Measurements from ENCODE around the gene A2M.

The A2M gene

DNA sequence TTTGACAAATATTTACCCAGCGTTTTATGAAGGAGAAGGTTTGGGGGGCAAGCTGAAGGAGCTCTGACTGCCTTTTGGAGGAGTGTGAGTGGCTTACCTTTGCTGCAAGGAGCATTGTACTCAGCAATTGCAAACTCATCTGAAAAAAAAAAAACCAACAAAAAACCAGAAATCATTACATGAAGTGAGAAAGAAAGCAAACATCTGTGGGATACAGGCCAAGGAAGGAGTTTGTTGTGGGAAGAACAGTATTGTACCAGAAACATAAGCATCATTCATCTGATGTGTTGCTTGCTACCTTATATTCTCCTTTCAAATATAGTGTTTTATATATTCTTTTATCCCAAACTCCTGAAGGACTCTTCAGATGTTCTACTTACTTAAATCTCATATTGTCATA, 47.6 kb downstream of the A2M start:
- H3K27me3 ChIP-seq (ENCODE audit: control insufficient read depth, insufficient read depth, low read length): no peaks in the 10 kb centered on the region
- H3K4me1 ChIP-seq (ENCODE audit: control insufficient read depth, insufficient read depth, low read length): peaks cover 12% of the 10 kb centered on the region
- H3K27ac ChIP-seq (ENCODE audit: low read depth, low read length): no peak overlapping the region
- no peak overlapping the region for H3K4me3 ChIP-seq (ENCODE audit: low read depth, low read length)
- H3K36me3 ChIP-seq (ENCODE audit: control insufficient read depth, insufficient read depth, low read length): no peaks in the 10 kb centered on the region
- H3K9me3 ChIP-seq (ENCODE audit: control insufficient read depth, insufficient read depth, low read depth, low read length): no peaks in the 10 kb centered on the region
- no peak overlapping the region for H3K9ac ChIP-seq (ENCODE audit: low read length)

DNA sequence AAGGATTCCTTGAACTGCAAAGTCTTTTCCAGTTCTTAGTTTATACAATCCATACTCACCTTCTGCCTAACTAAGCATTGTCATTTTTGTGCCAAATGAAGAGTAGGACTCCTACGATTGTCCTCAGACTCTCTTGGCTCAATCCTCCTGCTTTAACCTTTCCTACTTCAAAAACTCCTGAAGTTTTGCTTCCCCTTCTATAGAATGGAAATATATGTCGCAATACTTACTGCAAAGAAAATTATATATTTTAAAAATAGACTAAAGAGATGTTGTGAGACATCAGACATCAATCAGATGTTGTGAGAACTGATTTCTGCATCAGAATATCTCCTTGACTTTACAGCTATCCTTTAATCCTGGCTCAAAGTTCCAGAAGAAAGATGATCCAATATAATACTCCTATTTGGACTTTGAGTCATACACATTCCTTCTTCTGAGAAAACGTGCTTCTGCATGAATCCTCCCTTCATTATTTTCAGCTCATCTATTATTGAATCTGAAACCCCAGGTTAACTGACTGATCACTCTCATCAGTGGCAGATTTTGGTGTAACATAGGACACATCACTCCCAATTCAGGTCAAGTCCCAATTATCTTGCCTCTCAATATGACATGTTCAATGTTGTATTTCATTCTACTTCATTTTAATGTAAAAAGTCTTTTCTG, 48.8 kb downstream of the A2M start:
- Histone ChIP-seq H3K9ac (ENCODE audit: low read length) (no peak overlapping the region), H3K36me3 (ENCODE audit: control insufficient read depth, insufficient read depth, low read length) (no peaks in the 10 kb centered on the region), H3K27me3 (ENCODE audit: control insufficient read depth, insufficient read depth, low read length) (no peaks in the 10 kb centered on the region), H3K4me3 (ENCODE audit: low read depth, low read length) (no peak overlapping the region), H3K9me3 (ENCODE audit: control insufficient read depth, insufficient read depth, low read depth, low read length) (no peaks in the 10 kb centered on the region), H3K4me1 (ENCODE audit: control insufficient read depth, insufficient read depth, low read length) (peaks cover 12% of the 10 kb centered on the region), H3K27ac (ENCODE audit: low read depth, low read length) (no peak overlapping the region)

GRCh38 chr12:9066183-9066623, 49.5 kb downstream of the A2M start:
- H3K4me3 ChIP-seq (ENCODE audit: low read depth, low read length): no peak overlapping the region
- no peaks in the 10 kb centered on the region for H3K9me3 ChIP-seq (ENCODE audit: control insufficient read depth, insufficient read depth, low read depth, low read length)
- peaks cover 12% of the 10 kb centered on the region for H3K4me1 ChIP-seq (ENCODE audit: control insufficient read depth, insufficient read depth, low read length)
- no peak overlapping the region for H3K9ac ChIP-seq (ENCODE audit: low read length)
- no peaks in the 10 kb centered on the region for H3K27me3 ChIP-seq (ENCODE audit: control insufficient read depth, insufficient read depth, low read length)
- no peaks in the 10 kb centered on the region for H3K36me3 ChIP-seq (ENCODE audit: control insufficient read depth, insufficient read depth, low read length)
- no peak overlapping the region for H3K27ac ChIP-seq (ENCODE audit: low read depth, low read length)

- H3K27me3 ChIP-seq (ENCODE audit: control insufficient read depth, insufficient read depth, low read length): no peaks in the 10 kb centered on the region
- peak overlapping the region; percentile 98 for H3K9ac ChIP-seq (ENCODE audit: low read length)
- peak overlapping the region; percentile 96 for H3K4me3 ChIP-seq (ENCODE audit: low read depth, low read length)
Observed at GRCh38 chr12:9065607-9065856, 50.2 kb downstream of the A2M start.

GRCh38 chr12:9064815-9065606, 50.7 kb downstream of the A2M start:
- no peaks in the 10 kb centered on the region for H3K9me3 ChIP-seq (ENCODE audit: control insufficient read depth, insufficient read depth, low read depth, low read length)

More at GRCh38 chr12:9065607-9065856, 50.2 kb downstream of the A2M start:
- Histone ChIP-seq H3K27ac (ENCODE audit: low read depth, low read length) (no peak overlapping the region), H3K9me3 (ENCODE audit: control insufficient read depth, insufficient read depth, low read depth, low read length) (no peaks in the 10 kb centered on the region), H3K4me1 (ENCODE audit: control insufficient read depth, insufficient read depth, low read length) (peaks cover 12% of the 10 kb centered on the region), H3K36me3 (ENCODE audit: control insufficient read depth, insufficient read depth, low read length) (no peaks in the 10 kb centered on the region)

DNA sequence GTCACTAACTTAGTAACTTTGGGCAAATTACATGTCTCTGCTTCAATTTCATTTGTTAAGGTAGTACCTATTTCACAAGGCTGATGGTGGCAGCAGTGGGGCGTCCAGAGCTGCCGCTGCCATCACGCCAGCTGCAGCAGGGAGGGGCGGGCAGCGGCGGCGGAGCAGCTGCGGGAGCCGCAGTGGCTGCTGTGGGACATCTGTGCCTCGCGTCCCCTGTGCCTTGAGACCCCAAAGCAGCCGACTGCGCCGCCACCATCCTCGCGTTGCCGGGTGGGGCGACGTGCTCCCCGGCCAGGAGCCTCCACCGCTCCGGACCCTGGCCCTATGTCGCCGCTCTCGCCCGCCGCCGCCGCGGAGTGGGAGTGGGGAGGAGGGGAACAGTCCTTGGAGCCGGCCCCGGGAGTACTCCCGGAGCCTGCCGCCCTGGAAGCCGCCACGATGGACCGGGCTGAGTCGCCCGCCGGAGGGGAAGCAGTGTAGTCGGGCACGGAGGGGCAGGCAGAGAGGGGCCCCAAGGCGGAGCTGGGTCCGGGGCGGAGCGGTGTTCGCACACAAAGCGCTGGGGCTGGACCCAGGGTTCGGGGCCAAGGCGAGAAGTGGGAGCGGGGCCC, 51.4 kb downstream of the A2M start:
- Histone ChIP-seq H3K4me1 (ENCODE audit: control insufficient read depth, insufficient read depth, low read length) (peaks cover 12% of the 10 kb centered on the region), H3K9me3 (ENCODE audit: control insufficient read depth, insufficient read depth, low read depth, low read length) (no peaks in the 10 kb centered on the region), H3K27ac (ENCODE audit: low read depth, low read length) (peak overlapping the region; percentile 95), H3K36me3 (ENCODE audit: control insufficient read depth, insufficient read depth, low read length) (no peaks in the 10 kb centered on the region), H3K27me3 (ENCODE audit: control insufficient read depth, insufficient read depth, low read length) (no peaks in the 10 kb centered on the region), H3K4me3 (ENCODE audit: low read depth, low read length) (peak overlapping the region; percentile 96), H3K9ac (ENCODE audit: low read length) (peak overlapping the region; percentile 98)

More at GRCh38 chr12:9064815-9065606, 50.7 kb downstream of the A2M start:
- Histone ChIP-seq H3K9ac (ENCODE audit: low read length) (peak overlapping the region; percentile 98), H3K27ac (ENCODE audit: low read depth, low read length) (peak overlapping the region; percentile 95), H3K27me3 (ENCODE audit: control insufficient read depth, insufficient read depth, low read length) (no peaks in the 10 kb centered on the region), H3K36me3 (ENCODE audit: control insufficient read depth, insufficient read depth, low read length) (no peaks in the 10 kb centered on the region), H3K4me1 (ENCODE audit: control insufficient read depth, insufficient read depth, low read length) (peaks cover 12% of the 10 kb centered on the region), H3K4me3 (ENCODE audit: low read depth, low read length) (peak overlapping the region; percentile 96)

GRCh38 chr12:9052610-9053009, 63.1 kb downstream of the A2M start:
- Histone ChIP-seq H3K36me3 (ENCODE audit: control insufficient read depth, insufficient read depth, low read length) (no peaks in the 10 kb centered on the region), H3K9ac (ENCODE audit: low read length) (no peak overlapping the region), H3K27ac (ENCODE audit: low read depth, low read length) (no peak overlapping the region), H3K4me3 (ENCODE audit: low read depth, low read length) (no peak overlapping the region), H3K27me3 (ENCODE audit: control insufficient read depth, insufficient read depth, low read length) (no peaks in the 10 kb centered on the region), H3K9me3 (ENCODE audit: control insufficient read depth, insufficient read depth, low read depth, low read length) (no peaks in the 10 kb centered on the region), H3K4me1 (ENCODE audit: control insufficient read depth, insufficient read depth, low read length) (no peaks in the 10 kb centered on the region)

GRCh38 chr12:9051158-9051550, 64.6 kb downstream of the A2M start:
- Histone ChIP-seq H3K4me1 (ENCODE audit: control insufficient read depth, insufficient read depth, low read length) (no peaks in the 10 kb centered on the region), H3K9me3 (ENCODE audit: control insufficient read depth, insufficient read depth, low read depth, low read length) (no peaks in the 10 kb centered on the region), H3K27ac (ENCODE audit: low read depth, low read length) (no peak overlapping the region), H3K36me3 (ENCODE audit: control insufficient read depth, insufficient read depth, low read length) (no peaks in the 10 kb centered on the region), H3K9ac (ENCODE audit: low read length) (no peak overlapping the region), H3K27me3 (ENCODE audit: control insufficient read depth, insufficient read depth, low read length) (no peaks in the 10 kb centered on the region), H3K4me3 (ENCODE audit: low read depth, low read length) (no peak overlapping the region)

DNA sequence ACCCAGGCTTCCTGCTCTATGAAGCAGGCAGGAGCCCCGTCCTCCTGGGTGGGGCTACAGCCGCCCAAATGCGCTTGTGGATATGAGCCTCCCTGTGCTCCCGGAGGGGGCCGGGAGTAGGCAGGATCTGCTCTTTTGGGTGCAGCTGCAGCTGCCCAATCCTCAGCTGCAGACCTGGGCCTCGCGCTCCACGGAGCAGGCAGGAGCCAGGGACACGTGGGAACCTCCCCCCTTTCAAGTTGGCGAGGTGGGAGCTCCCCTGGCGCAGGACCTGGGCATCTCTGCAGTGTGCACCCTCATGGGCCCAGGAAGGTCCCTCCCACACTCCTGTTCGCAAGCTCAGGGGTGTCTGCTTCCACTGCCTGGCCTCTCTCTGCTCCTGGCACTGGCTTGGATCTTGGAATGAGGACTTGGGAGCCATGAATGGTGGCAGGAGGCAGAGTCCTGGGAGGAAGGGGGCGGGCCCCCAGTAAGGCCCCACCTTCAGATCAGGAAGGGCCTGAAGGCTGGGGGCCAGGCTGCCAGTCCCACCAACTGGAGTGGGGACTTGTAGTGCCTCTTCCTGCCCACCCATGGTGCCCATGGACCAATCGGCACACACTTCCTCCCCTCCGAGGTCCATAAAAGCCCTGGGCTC, 65.1 kb downstream of the A2M start:
- H3K4me3 ChIP-seq (ENCODE audit: low read depth, low read length): no peak overlapping the region
- no peaks in the 10 kb centered on the region for H3K27me3 ChIP-seq (ENCODE audit: control insufficient read depth, insufficient read depth, low read length)
- no peaks in the 10 kb centered on the region for H3K4me1 ChIP-seq (ENCODE audit: control insufficient read depth, insufficient read depth, low read length)
- H3K9me3 ChIP-seq (ENCODE audit: control insufficient read depth, insufficient read depth, low read depth, low read length): no peaks in the 10 kb centered on the region
- no peaks in the 10 kb centered on the region for H3K36me3 ChIP-seq (ENCODE audit: control insufficient read depth, insufficient read depth, low read length)
- H3K9ac ChIP-seq (ENCODE audit: low read length): no peak overlapping the region
- H3K27ac ChIP-seq (ENCODE audit: low read depth, low read length): no peak overlapping the region

DNA sequence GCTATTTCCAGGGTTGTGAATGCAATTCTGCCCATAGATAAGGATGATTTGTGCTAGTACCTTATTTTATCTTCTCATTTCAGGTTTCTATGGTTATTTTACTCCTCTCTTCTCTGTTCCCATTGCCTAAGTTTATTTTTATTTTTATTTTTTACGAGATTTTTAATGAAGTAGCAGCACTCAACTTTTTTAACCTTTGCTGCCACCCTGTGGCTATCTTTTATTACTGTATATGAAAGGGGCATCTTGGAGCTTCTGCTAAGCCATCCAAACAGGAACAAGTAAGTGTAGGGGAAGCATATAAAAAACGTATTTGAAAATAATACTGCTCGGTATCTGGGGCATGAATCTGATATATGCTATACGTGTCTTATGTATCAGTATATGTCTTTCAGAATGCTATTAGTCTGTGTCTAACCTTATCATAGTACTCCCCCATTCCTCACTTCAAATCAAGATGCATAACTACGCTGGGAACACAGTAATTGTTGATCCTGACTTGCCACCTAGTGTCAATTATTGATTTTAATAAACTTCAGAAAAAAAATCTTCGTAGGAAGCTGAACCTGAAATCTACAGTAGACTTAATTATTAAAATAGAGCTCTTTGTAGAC, 66.1 kb downstream of the A2M start:
- Histone ChIP-seq H3K36me3 (ENCODE audit: control insufficient read depth, insufficient read depth, low read length) (no peaks in the 10 kb centered on the region), H3K27me3 (ENCODE audit: control insufficient read depth, insufficient read depth, low read length) (no peaks in the 10 kb centered on the region), H3K9ac (ENCODE audit: low read length) (no peak overlapping the region)

More for the DNA sequence above, 66.1 kb downstream of the A2M start:
- Histone ChIP-seq H3K4me3 (ENCODE audit: low read depth, low read length) (no peak overlapping the region), H3K4me1 (ENCODE audit: control insufficient read depth, insufficient read depth, low read length) (no peaks in the 10 kb centered on the region), H3K27ac (ENCODE audit: low read depth, low read length) (no peak overlapping the region), H3K9me3 (ENCODE audit: control insufficient read depth, insufficient read depth, low read depth, low read length) (no peaks in the 10 kb centered on the region)

Data from HUES6 (cell line).